ENCODE results near the gene SLC46A1.

GRCh38 chr17:28447396-28447760, 41.4 kb upstream of the SLC46A1 start:
- TF ChIP-seq CTCF (IDR thresholded peaks at IDR 0.05) (no peak), POLR2A (IDR thresholded peaks at IDR 0.05) (no peak)

Measured in uterus (tissue), 2 donors.